ENCODE results near the gene AIF1.

The AIF1 gene

DNA sequence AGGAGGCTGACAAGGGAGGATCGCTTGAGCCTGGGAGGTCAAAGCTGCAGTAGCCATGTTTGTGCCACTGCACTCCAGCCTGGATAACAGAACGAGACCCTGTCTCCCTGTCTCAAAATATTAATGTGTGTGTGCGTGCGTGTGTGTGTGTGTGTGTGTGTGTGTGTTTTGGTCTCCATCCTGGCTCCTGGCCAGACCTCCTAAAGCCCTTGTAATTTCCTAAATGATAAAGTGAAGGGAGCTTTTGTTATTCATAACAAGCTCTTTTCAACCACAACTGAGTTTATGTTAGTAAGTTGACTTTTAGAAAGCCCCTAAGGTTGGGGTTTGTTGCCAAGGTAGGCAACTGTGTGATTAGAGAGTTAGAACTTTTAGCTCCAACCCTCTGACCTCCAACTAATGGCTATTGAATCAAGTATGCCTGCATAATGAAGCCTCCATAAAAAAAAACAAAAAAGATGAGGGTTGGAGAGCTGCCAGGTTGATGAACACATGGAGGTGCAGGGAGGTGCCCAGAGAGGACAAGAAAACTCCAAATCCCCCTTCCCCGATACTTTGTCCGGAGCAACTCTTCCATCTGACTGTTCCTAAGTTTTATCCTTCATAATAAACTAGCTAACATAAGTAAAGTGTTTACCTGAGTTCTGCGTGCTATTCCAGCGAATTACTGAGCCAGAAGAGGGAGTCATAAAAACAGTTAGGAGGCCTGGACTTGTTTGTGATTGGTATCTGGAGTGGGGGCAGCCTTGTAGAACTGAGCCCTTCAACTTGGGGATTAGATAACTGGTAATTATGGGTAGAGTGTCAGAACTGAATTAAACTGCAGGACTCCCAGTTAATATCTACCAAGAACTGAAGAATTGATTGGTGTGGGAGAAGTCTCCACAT lies 5.3 kb upstream of the AIF1 start:
- TF ChIP-seq, protein P1, sequence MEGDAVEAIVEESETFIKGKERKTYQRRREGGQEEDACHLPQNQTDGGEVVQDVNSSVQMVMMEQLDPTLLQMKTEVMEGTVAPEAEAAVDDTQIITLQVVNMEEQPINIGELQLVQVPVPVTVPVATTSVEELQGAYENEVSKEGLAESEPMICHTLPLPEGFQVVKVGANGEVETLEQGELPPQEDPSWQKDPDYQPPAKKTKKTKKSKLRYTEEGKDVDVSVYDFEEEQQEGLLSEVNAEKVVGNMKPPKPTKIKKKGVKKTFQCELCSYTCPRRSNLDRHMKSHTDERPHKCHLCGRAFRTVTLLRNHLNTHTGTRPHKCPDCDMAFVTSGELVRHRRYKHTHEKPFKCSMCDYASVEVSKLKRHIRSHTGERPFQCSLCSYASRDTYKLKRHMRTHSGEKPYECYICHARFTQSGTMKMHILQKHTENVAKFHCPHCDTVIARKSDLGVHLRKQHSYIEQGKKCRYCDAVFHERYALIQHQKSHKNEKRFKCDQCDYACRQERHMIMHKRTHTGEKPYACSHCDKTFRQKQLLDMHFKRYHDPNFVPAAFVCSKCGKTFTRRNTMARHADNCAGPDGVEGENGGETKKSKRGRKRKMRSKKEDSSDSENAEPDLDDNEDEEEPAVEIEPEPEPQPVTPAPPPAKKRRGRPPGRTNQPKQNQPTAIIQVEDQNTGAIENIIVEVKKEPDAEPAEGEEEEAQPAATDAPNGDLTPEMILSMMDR (IDR thresholded peaks at IDR 0.05) = no peak

DNA sequence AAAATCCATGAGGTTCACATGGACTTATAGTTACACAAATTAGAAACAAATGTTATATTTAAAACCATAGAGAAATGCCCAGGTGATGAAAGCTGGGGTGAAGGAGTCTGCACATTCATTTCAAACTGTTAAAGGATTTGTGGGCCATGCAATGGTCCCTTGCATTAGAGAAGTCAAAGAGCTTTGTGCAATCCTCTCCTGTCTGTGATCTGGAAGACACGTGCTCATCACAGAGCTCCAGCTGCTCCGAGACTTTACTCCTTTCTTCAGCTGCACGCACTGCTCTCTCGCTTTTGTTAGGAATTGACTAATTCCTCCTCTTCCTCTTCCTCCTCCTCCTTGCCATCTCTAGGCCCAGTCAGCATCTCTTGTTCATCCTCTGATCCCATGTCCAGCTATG lies 4.1 kb upstream of the AIF1 start:
- TF ChIP-seq, protein P1 (IDR thresholded peaks at IDR 0.05) = no peak

DNA sequence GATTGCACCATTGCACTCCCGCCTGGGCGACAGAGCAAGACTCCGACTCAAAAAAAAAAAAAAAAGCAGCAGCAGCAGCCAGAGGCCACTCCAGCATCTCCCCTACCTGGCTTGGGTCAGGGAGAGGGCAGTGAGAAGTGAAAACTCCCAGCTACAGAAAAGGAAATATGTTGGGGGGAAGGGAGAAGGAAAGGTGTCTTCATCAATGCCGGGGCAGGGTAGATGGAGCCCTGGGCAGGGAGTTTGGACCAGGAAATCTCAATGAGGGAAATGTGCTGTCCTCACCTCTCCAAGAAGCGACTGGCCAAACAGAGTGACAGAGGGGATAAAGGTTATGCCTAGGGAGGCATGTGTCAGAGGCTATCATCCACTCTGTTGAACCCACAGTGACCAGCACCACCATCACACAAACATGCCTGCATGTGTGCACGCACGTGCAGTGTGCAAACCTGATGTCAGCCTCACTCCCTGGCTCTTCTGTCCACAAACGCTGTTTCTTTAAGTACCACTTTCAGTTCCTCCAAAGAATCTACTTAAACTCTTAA lies 887 bp upstream of the AIF1 start:
- TF ChIP-seq, protein P1 (IDR thresholded peaks at IDR 0.05) = no peak

DNA sequence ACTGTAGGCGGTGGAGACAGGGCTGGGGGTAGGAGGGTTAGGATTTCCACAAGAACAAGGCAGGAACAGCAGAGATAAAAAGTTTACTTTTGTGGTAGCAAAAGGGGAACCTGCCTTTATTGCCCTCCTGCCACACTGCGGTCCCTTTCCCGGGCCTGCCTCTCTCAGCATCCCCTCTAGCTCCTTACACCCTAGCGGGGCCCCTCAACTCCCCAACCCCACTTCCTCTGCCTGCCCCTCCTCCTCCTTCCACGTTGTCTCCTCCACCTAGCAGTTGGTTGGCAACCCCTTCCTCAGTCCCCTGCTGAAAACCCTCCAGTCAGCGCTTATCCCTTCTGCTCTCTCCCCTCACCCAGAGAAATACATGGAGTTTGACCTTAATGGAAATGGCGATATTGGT lies 714 bp downstream of the AIF1 start:
- TF ChIP-seq, protein P1 (IDR thresholded peaks at IDR 0.05) = no peak

DNA sequence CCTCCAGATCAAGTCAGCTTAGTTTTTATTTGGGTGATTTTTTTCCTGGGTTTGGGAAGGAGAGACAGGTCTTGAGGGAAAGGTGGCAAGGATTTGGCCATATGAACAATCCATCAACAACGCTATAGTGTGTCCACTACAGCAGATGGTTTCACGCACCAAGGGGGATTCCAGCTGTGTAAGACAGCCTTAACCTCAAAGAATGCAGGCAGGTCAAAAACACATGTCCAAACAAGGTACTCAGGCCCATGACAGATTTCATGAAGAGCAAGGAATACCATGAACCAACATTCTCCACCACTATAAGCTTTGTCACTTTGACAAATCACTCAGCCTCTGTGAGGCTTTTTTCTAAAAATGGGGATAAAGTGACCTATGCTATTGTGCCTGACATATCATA lies 2.0 kb downstream of the AIF1 start:
- TF ChIP-seq, protein P1 (IDR thresholded peaks at IDR 0.05) = no peak

DNA sequence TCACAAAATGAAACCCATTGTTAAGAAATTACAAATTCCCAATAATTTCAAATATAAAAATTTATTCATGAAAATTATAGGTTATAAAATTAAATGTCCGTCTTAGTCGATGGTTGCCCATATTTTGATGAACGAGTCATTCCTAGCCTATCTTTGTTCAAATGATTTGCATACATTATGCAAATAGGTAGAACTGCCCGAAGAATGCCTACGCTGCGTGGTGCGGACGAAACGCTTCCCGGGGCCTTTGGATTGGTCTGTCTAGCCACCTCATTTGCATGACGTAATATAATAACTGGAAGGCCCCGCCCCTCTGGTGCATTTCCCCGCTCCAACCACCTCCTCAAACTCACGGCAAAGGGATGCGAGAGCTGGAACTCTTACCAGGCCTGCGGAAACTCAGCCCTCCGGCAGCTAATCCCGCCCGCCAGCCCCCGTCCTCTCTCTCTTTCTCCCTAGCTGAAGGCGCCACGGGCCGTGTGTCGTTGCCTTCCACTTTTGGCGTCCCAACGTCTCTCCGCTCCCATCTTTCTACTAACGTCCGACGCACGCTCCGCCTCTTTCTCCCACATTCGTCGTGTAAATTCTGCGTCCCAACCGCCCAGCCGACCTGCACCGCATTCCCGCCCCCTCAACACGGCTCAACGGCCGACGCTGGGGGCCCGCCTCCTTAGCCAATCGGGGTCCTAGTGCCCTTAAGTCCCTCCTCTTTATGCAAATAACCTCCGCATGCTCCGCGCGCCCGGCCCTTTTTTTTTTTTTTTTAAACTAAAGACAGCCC lies 5.0 kb downstream of the AIF1 start:
- TF ChIP-seq, protein P1 (IDR thresholded peaks at IDR 0.05) = no peak

DNA sequence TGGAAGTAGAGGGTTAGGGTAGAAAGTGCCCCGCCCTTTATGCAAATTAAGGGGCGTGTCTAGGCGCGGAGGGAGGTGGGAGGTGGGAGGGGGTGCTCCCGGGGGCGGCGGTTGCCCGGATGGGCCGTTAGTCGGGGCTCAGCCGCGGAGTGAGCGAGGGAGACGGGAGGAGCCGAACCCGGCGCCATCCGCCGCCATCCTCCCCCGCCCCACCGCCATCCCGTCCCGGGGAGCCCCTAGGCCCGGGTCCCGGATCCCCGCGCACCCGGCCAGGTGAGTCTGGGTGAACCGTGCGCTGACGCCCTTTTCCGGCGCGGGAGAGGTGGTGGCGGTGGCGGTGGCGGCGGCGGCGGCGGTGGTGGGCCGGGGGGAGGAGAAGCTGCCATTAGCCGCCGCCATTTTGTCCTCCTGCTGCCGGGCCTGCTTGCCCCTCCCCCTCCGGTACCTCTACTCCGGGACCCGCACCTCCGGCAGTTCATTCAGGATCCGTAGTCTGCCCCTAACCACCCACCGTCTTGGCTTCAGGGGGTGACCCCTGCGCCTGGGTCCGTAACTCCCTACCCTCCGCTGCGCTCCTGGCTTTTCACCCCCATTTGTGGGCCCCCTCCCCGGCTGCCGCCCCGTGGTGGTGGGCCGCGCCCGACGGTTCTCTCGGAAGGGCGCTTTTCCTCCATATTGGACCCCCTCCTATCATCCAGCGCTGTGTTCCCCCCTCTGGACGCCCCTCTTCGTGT lies 5.7 kb downstream of the AIF1 start, which contains the start of gene PRRC2A:
PRRC2A (plus strand) TSS at position 130 of the 734 bp plus-strand sequence. CDS start 2,075 bp downstream, outside the sequence.
- TF ChIP-seq, protein P1 (IDR thresholded peaks at IDR 0.05) = no peak
